H1 (cell line): Measurements from ENCODE around the gene YPEL5. TPM values are rescaled to one million over a fixed set of nuclear protein-coding genes. Genes with fewer than 3 reads are reported as not detected.

Experiments used
- CTCF ChIA-PET: fragments of 300-600 bp; sonication (Branson Sonifier 250); formaldehyde crosslinking; loops from one replicate; lab custom pipeline; 2021; ENCODE audit not compliant: partially characterized antibody; lab: Charles Lee
- POLR2A ChIA-PET: fragments of 300-600 bp; sonication (Branson Sonifier 250); formaldehyde crosslinking; loops from one replicate; lab custom pipeline; 2021; ENCODE audit warnings: inconsistent platforms; ENCODE audit not compliant: partially characterized antibody; lab: Charles Lee
- DNase-seq, 2 experiments: peaks; one replicate each; pipeline versions ENCODE4 v3.0.0 to v3.0.0-alpha.2; 2010 to 2022; ENCODE audit warnings: low spot score in 2 of 2, low read depth in 1 of 2, mixed read lengths in 1 of 2
- FAIRE-seq: peaks from 2 replicates; lab custom pipeline; 2011; peaks lifted over from hg19 to GRCh38; lab: Jason Lieb, UNC
- H2AFZ ChIP-seq: 2 replicates; pipeline ENCODE4 v1.8.1; 2012; ENCODE audit warnings: low read length, inconsistent platforms
- H2AK5ac ChIP-seq: 2 replicates; pipeline ENCODE4 v1.6.1; 2013; ENCODE audit warnings: low read depth, low read length
- H2BK120ac ChIP-seq: replicated peaks from 2 replicates; pipeline ENCODE3; 2013; ENCODE audit warnings: low read depth, low read length, inconsistent platforms
- H2BK12ac ChIP-seq: 2 replicates; pipeline ENCODE4 v1.6.1; 2013; ENCODE audit warnings: low read depth, low read length
- H2BK15ac ChIP-seq: 2 replicates; pipeline ENCODE4 v1.6.1; 2013; ENCODE audit warnings: low read length
- H2BK20ac ChIP-seq: 2 replicates; pipeline ENCODE4 v1.6.1; 2013; ENCODE audit warnings: low read length
- H2BK5ac ChIP-seq: 2 replicates; pipeline ENCODE4 v1.6.1; 2013; ENCODE audit warnings: low read depth, low read length
- H3K14ac ChIP-seq: 2 replicates; pipeline ENCODE4 v1.6.1; 2013; ENCODE audit warnings: inconsistent platforms; ENCODE audit not compliant: insufficient read length
- H3K18ac ChIP-seq: 2 replicates; pipeline ENCODE4 v1.6.1; 2013; ENCODE audit warnings: low read length; ENCODE audit errors: extremely low read depth
- H3K23ac ChIP-seq: 2 replicates; pipeline ENCODE4 v1.6.1; 2013; ENCODE audit warnings: inconsistent platforms; ENCODE audit not compliant: insufficient read length
- H3K23me2 ChIP-seq: 2 replicates; pipeline ENCODE4 v1.6.1; 2013; ENCODE audit warnings: low read depth, low read length
- H3K27ac ChIP-seq: 2 replicates; pipeline ENCODE4 v1.6.1; 2011; ENCODE audit warnings: low read depth, low read length, inconsistent platforms
- H3K27me3 ChIP-seq, 4 experiments: replicated peaks in 1 of 4; 1 replicate in 1 of 4; 2 replicates in 3 of 4; pipeline versions ENCODE4 v1.6.1 to v1.8.1; 2011 to 2013; ENCODE audit warnings: low read length in 3 of 4, mild to moderate bottlenecking in 3 of 4, inconsistent platforms in 2 of 4, mixed read lengths in 2 of 4, moderate library complexity in 1 of 4; ENCODE audit not compliant: control insufficient read depth in 3 of 4, insufficient read depth in 3 of 4; ENCODE audit errors: extremely low read depth in 1 of 4
- H3K36me3 ChIP-seq, 4 experiments: 2 replicates each; pipeline versions ENCODE4 v1.6.1 to v1.8.1; 2011 to 2013; ENCODE audit warnings: mild to moderate bottlenecking in 4 of 4, low read length in 3 of 4, moderate library complexity in 2 of 4, control low read depth in 1 of 4, inconsistent platforms in 1 of 4; ENCODE audit not compliant: insufficient read depth in 4 of 4, control insufficient read depth in 2 of 4
- H3K4ac ChIP-seq: replicated peaks from 2 replicates; pipeline ENCODE3; 2013; ENCODE audit warnings: low read length, low read depth, mixed read lengths, inconsistent platforms; ENCODE audit not compliant: insufficient read length
- H3K4me1 ChIP-seq, 4 experiments: replicated peaks in 1 of 4; 1 replicate in 1 of 4; 2 replicates in 3 of 4; pipeline versions ENCODE4 v1.6.1 to v1.8.1; 2011 to 2013; ENCODE audit warnings: low read length in 3 of 4, inconsistent platforms in 2 of 4, mixed read lengths in 1 of 4; ENCODE audit not compliant: insufficient read depth in 4 of 4, control insufficient read depth in 3 of 4
- H3K4me2 ChIP-seq, 2 experiments: 2 replicates each; pipeline versions ENCODE4 v1.6.1 to v1.8.1; 2011 to 2013; ENCODE audit warnings: low read depth in 2 of 2, low read length in 2 of 2, control low read depth in 1 of 2, inconsistent platforms in 1 of 2, mild to moderate bottlenecking in 1 of 2; ENCODE audit not compliant: insufficient read depth in 1 of 2
- H3K4me3 ChIP-seq, 4 experiments: fragments of 200-600, 300-600 bp in 1 of 4; sonication (generic), shearing (Covaris generic), sonication (Bioruptor Twin) in 1 of 4; 2 replicates each; pipeline versions ENCODE4 v1.5.1 to v1.8.1; 2011 to 2016; ENCODE audit warnings: low read length in 4 of 4, low read depth in 3 of 4, control low read depth in 2 of 4, inconsistent platforms in 2 of 4, mild to moderate bottlenecking in 2 of 4, mixed read lengths in 1 of 4, moderate library complexity in 1 of 4; ENCODE audit not compliant: insufficient read depth in 2 of 4; ENCODE audit errors: extremely low read depth in 1 of 4
- H3K56ac ChIP-seq: replicated peaks from 2 replicates; pipeline ENCODE3; 2013; ENCODE audit warnings: low read depth, mild to moderate bottlenecking, mixed read lengths, low read length, inconsistent platforms; ENCODE audit not compliant: insufficient read length
- H3K79me1 ChIP-seq: 2 replicates; pipeline ENCODE4 v1.6.1; 2013; ENCODE audit warnings: low read depth, low read length, control low read depth
- H3K79me2 ChIP-seq, 2 experiments: 2 replicates each; pipeline versions ENCODE4 v1.6.1 to v1.8.1; 2012 to 2013; ENCODE audit warnings: low read length in 2 of 2, mild to moderate bottlenecking in 2 of 2, inconsistent platforms in 1 of 2; ENCODE audit not compliant: insufficient read depth in 2 of 2, control insufficient read depth in 1 of 2
- H3K9ac ChIP-seq, 4 experiments: replicated peaks in 1 of 4; 1 replicate in 1 of 4; 2 replicates in 3 of 4; pipeline versions ENCODE4 v1.6.1 to v1.8.1; 2011 to 2013; ENCODE audit warnings: low read depth in 3 of 4, low read length in 3 of 4, control low read depth in 2 of 4, mild to moderate bottlenecking in 2 of 4, moderate library complexity in 2 of 4, inconsistent platforms in 1 of 4; ENCODE audit errors: extremely low read depth in 1 of 4
- H3K9me3 ChIP-seq, 2 experiments: 2 replicates each; pipeline versions ENCODE4 v1.6.1 to v1.8.1; 2012 to 2013; ENCODE audit warnings: mild to moderate bottlenecking in 2 of 2, moderate library complexity in 2 of 2, control low read depth in 1 of 2, inconsistent platforms in 1 of 2, low read depth in 1 of 2, low read length in 1 of 2, mixed read lengths in 1 of 2; ENCODE audit not compliant: insufficient read depth in 2 of 2
- H4K20me1 ChIP-seq, 2 experiments: replicated peaks in 1 of 2; 2 replicates each; pipeline versions ENCODE3 to v1.8.1; 2011 to 2013; ENCODE audit warnings: inconsistent platforms in 2 of 2, low read length in 2 of 2, mild to moderate bottlenecking in 1 of 2; ENCODE audit not compliant: insufficient read depth in 2 of 2, control insufficient read depth in 1 of 2
- H4K5ac ChIP-seq: 2 replicates; pipeline ENCODE4 v1.6.1; 2013; ENCODE audit warnings: low read length, low read depth, mixed read lengths, inconsistent platforms; ENCODE audit not compliant: insufficient read length
- H4K8ac ChIP-seq: 2 replicates; pipeline ENCODE4 v1.8.0; 2013; ENCODE audit warnings: mild to moderate bottlenecking, moderate library complexity, low read length, inconsistent platforms; ENCODE audit not compliant: insufficient read depth; ENCODE audit errors: extremely low read depth
- H4K91ac ChIP-seq: replicated peaks from 2 replicates; pipeline ENCODE3; 2013; ENCODE audit warnings: low read length, mixed read lengths, inconsistent platforms; ENCODE audit not compliant: insufficient read length
- HDAC6 ChIP-seq: IDR thresholded peaks from one replicate; pipeline ENCODE4 v1.7.1; 2012; ENCODE audit warnings: low read depth, mild to moderate bottlenecking, inconsistent platforms, low read length, moderate library complexity
- JUND ChIP-seq: IDR thresholded peaks from 2 replicates; pipeline ENCODE4 v1.6.1; 2011; ENCODE audit warnings: mild to moderate bottlenecking, improper control_type of control experiment, low read length
- MAFK ChIP-seq: IDR thresholded peaks from 2 replicates; pipeline ENCODE4 v1.6.1; 2012; ENCODE audit warnings: low read depth, mild to moderate bottlenecking, improper control_type of control experiment, low read length
- MAX ChIP-seq: IDR thresholded peaks from 2 replicates; pipeline ENCODE4 v1.6.1; 2012; ENCODE audit warnings: inconsistent platforms
- POLR2AphosphoS5 ChIP-seq: IDR thresholded peaks from 2 replicates; pipeline ENCODE4 v1.6.1; 2011; ENCODE audit warnings: low read depth, low read length
- RAD21 ChIP-seq, 2 experiments: IDR thresholded peaks in 1 of 2; conservative IDR thresholded peaks in 1 of 2; 2 replicates each; pipeline ENCODE4 v1.6.1; 2011; ENCODE audit warnings: low read depth in 2 of 2, low read length in 2 of 2, improper control_type of control experiment in 1 of 2, inconsistent platforms in 1 of 2, mild to moderate bottlenecking in 1 of 2, moderate library complexity in 1 of 2
- SIN3A ChIP-seq, 2 experiments: IDR thresholded peaks in 1 of 2; conservative IDR thresholded peaks in 1 of 2; 2 replicates each; pipeline ENCODE4 v1.6.1; 2011 to 2012; ENCODE audit warnings: low read length in 2 of 2, improper control_type of control experiment in 1 of 2, low read depth in 1 of 2, mild to moderate bottlenecking in 1 of 2
- TAF7 ChIP-seq: optimal IDR thresholded peaks from 2 replicates; pipeline ENCODE3; 2011; ENCODE audit warnings: low read depth, mild to moderate bottlenecking, inconsistent platforms, low read length, moderate library complexity, borderline replicate concordance
- TBP ChIP-seq: IDR thresholded peaks from 2 replicates; pipeline ENCODE4 v1.6.1; 2011; ENCODE audit warnings: low read depth, low read length, improper control_type of control experiment
- YY1 ChIP-seq: IDR thresholded peaks from 2 replicates; pipeline ENCODE4 v1.6.1; 2011; ENCODE audit warnings: low read depth, mild to moderate bottlenecking, low read length
- WGBS, 2 experiments: shearing (Covaris generic) in 1 of 2; methylation state at CpG; one replicate each; pipeline versions ENCODE4 v1.1.6 to v1.1.7; 2013 to 2015; ENCODE audit warnings: low lambda C conversion rate in 2 of 2, mixed read lengths in 2 of 2, inconsistent platforms in 1 of 2, low coverage in 1 of 2, missing lambda C conversion rate in 1 of 2; ENCODE audit not compliant: insufficient replicate concordance in 2 of 2, insufficient coverage in 1 of 2, insufficient read length in 1 of 2; ENCODE audit errors: extremely low coverage in 1 of 2, missing lambda C conversion rate in 1 of 2; 5-methylcytosine and 5-hydroxymethylcytosine counted together
- polyA plus RNA-seq, 7 experiments: library from polyadenylated mRNA; depleted of rRNA in 3 of 7; stranded (reverse) in 5 of 7; unstranded in 2 of 7; fragments of >200 nt in 5 of 7; fragments of 200-250 nt in 2 of 7; gene quantifications; 1 replicate in 5 of 7; 2 replicates in 1 of 7; 4 replicates in 1 of 7; pipeline versions ENCODE4 v1.2.1 to v1.2.3, GENCODE V29; 2011 to 2013; ENCODE audit warnings: missing spikeins in 2 of 7, mixed read lengths in 2 of 7
- total RNA-seq: library from RNA; stranded (reverse); fragmentation: NEBNext Ultra II Directional; extraction: Animal tissue kit (Norgen Biotek cat#: 25700); gene quantifications from 2 replicates; pipeline ENCODE4 v1.2.1, GENCODE V29; 2021

Gene YPEL5
- total and polyA plus RNA-seq, 2 of the 8 experiments (the other 6 are each of a cell fraction or from before 2014, with no cell fraction given), result 18.5 to 28.0 TPM

GRCh38 chr2:30115141-30115980 is 31.4 kb upstream of the YPEL5 start:
- DNase-seq, result peak; percentile 57 to 93
- H3K4ac ChIP-seq, result no peak overlapping the region
- no peaks in the 10 kb centered on the region for H3K27me3 ChIP-seq
- H3K23me2 ChIP-seq, result no peaks in the 10 kb centered on the region
- no peak overlapping the region for H3K18ac ChIP-seq
- H2BK120ac ChIP-seq, result no peak overlapping the region
- no peak overlapping the region for H3K27ac ChIP-seq
- H2BK12ac ChIP-seq, result no peak overlapping the region
- H2BK5ac ChIP-seq, result no peak overlapping the region
- WGBS, 2 experiments, result 46% methylated on average over 17 of the region's 19 CpGs; no CpG with 5 or more reads in 1 of the 2 experiments
- no peaks in the 10 kb centered on the region for H4K20me1 ChIP-seq
- H4K5ac ChIP-seq, result no peak overlapping the region
- no peak overlapping the region for H2BK20ac ChIP-seq
- no peaks in the 10 kb centered on the region for H3K9me3 ChIP-seq
- no peak overlapping the region for H3K56ac ChIP-seq
- no peak overlapping the region for H3K9ac ChIP-seq
- H2BK15ac ChIP-seq, result no peak overlapping the region
- H2AK5ac ChIP-seq, result no peak overlapping the region
- no peak overlapping the region for H3K14ac ChIP-seq
- ChIA-PET POLR2A (interaction anchor here (0.6 kb wide), 1 partner anchor 9 kb away, joined by 4 read pairs; no protein-coding TSS in a partner anchor), CTCF (interaction anchor here (0.6 to 8.0 kb wide), 25 partner anchors 11 to 902 kb away, joined by 3 to 99 read pairs (median 4); no protein-coding TSS in a partner anchor)
- no peaks in the 10 kb centered on the region for H3K36me3 ChIP-seq
- H3K4me1 ChIP-seq, result peaks cover 0 to 7% (median 2%) of the 10 kb centered on the region in 4 experiments; a peak in 2 of 7 replicates
- peak; percentile 90 for FAIRE-seq
- H4K8ac ChIP-seq, result no peak overlapping the region
- peak overlapping the region in 1 of 2 experiments; percentile 47; a peak in 2 of 4 replicates for H3K4me2 ChIP-seq
- H3K79me2 ChIP-seq, result no peaks in the 10 kb centered on the region
- H2AFZ ChIP-seq, result peak overlapping the region; percentile 69; the same call in 1 of the 2 replicates
- H3K23ac ChIP-seq, result no peak overlapping the region
- no peak overlapping the region for H3K4me3 ChIP-seq
- no peak overlapping the region for H4K91ac ChIP-seq
- H3K79me1 ChIP-seq, result no peaks in the 10 kb centered on the region
- peak; percentile 25; the same call in 1 of the 2 replicates for TF ChIP-seq MAX
- peak; percentile 91 to 95 for TF ChIP-seq RAD21 (IDR thresholded peaks at IDR 0.05 in 1 of 2, conservative IDR thresholded peaks at IDR 0.05 in 1 of 2; ENCODE audit: low read depth in 2 of 2, low read length in 2 of 2)
- TF ChIP-seq MAFK, result no peak
- TF ChIP-seq TAF7, result no peak
- no peak for TF ChIP-seq HDAC6
- peak; percentile 67; the same call in 1 of the 2 replicates for TF ChIP-seq JUND
- no peak for TF ChIP-seq TBP
- TF ChIP-seq SIN3A (conservative IDR thresholded peaks at IDR 0.05 in 1 of 2, IDR thresholded peaks at IDR 0.05 in 1 of 2; ENCODE audit: low read depth in 1 of 2, low read length in 2 of 2), result no peak
- TF ChIP-seq YY1, result peak; percentile 73; the same call in 1 of the 2 replicates
- TF ChIP-seq POLR2AphosphoS5, result no peak
